Central memory CD8-positive, alpha-beta T cell (primary cell): ENCODE results near the gene IFNLR1.

Experiments used
- ATAC-seq: fragments of 150-1000 bp; cut with Tn5 transposase; replicated peaks from 2 replicates; pipeline ENCODE4 v1.10.0; 2022; ENCODE audit warnings: mild to moderate bottlenecking, moderate FRiP score, moderate number of reproducible peaks; ENCODE audit not compliant: poor library complexity, severe bottlenecking; ENCODE audit errors: extremely low read depth
- DNase-seq, 2 donors: peaks; one replicate each; pipeline ENCODE4 v3.0.0; 2021; ENCODE audit warnings: low spot score in 2 of 2
- H3K27ac Mint-ChIP-seq: one replicate; pipeline ENCODE4 v1.8.0; 2022; ENCODE audit warnings: low read depth, mild to moderate bottlenecking, moderate library complexity, mixed read lengths
- H3K27me3 Mint-ChIP-seq: one replicate; pipeline ENCODE4 v1.8.0; 2022; ENCODE audit warnings: mixed read lengths
- H3K36me3 Mint-ChIP-seq: one replicate; pipeline ENCODE4 v1.8.0; 2022; ENCODE audit warnings: mild to moderate bottlenecking, moderate library complexity, mixed read lengths; ENCODE audit not compliant: insufficient read depth
- H3K4me1 Mint-ChIP-seq: one replicate; pipeline ENCODE4 v1.8.0; 2022; ENCODE audit warnings: mixed read lengths
- H3K4me3 Mint-ChIP-seq: one replicate; pipeline ENCODE4 v1.8.0; 2022; ENCODE audit warnings: mild to moderate bottlenecking, moderate library complexity, mixed read lengths
- H3K9me3 Mint-ChIP-seq: one replicate; pipeline ENCODE4 v1.8.0; 2022; ENCODE audit warnings: mixed read lengths

Gene IFNLR1

GRCh38 chr1:24186993-24187790 lies at the start of gene IFNLR1:
IFNLR1 (minus strand) TSS chr1:24187289; CDS start chr1:24187248, 41 bp downstream.
- H3K27me3 Mint-ChIP-seq = no peaks in the 10 kb centered on the region
- ATAC-seq (peak; percentile 67), DNase-seq (peak; percentile 22 to 38)
- H3K27ac Mint-ChIP-seq = peak within 1 kb of the TSS; percentile 83
- peaks cover 4% of the 10 kb centered on the region for H3K36me3 Mint-ChIP-seq
- no peaks in the 10 kb centered on the region for H3K9me3 Mint-ChIP-seq
- H3K4me1 Mint-ChIP-seq = peaks cover 64% of the 10 kb centered on the region
- H3K4me3 Mint-ChIP-seq = peak within 1 kb of the TSS; percentile 89

GRCh38 chr1:24235921-24236788 lies 49.1 kb upstream of the IFNLR1 start:
- Mint-ChIP-seq H3K4me3 (no peak overlapping the region), H3K36me3 (no peaks in the 10 kb centered on the region), H3K27me3 (no peaks in the 10 kb centered on the region), H3K4me1 (no peaks in the 10 kb centered on the region), H3K9me3 (no peaks in the 10 kb centered on the region), H3K27ac (no peak overlapping the region)
- no peak for ATAC-seq
- DNase-seq = no peak

GRCh38 chr1:24233684-24234600 lies 46.9 kb upstream of the IFNLR1 start:
- Mint-ChIP-seq H3K4me3 (no peak overlapping the region), H3K27ac (no peak overlapping the region), H3K27me3 (no peaks in the 10 kb centered on the region), H3K4me1 (no peaks in the 10 kb centered on the region), H3K9me3 (no peaks in the 10 kb centered on the region), H3K36me3 (no peaks in the 10 kb centered on the region)
- DNase-seq (no peak), ATAC-seq (no peak)

- Mint-ChIP-seq H3K36me3 (no peaks in the 10 kb centered on the region), H3K4me1 (peaks cover 10% of the 10 kb centered on the region), H3K27ac (no peak overlapping the region), H3K9me3 (no peaks in the 10 kb centered on the region), H3K27me3 (peaks cover 6% of the 10 kb centered on the region), H3K4me3 (no peak overlapping the region)
- DNase-seq = no peak
- no peak for ATAC-seq
Measured at GRCh38 chr1:24231701-24232100, 44.6 kb upstream of the IFNLR1 start.

- Mint-ChIP-seq H3K36me3 (no peaks in the 10 kb centered on the region), H3K4me3 (no peak overlapping the region), H3K9me3 (no peaks in the 10 kb centered on the region), H3K27me3 (peaks cover 10% of the 10 kb centered on the region), H3K27ac (peak overlapping the region; percentile 24), H3K4me1 (peaks cover 13% of the 10 kb centered on the region)
- DNase-seq (no peak), ATAC-seq (no peak)
Measured at GRCh38 chr1:24228311-24228710, 41.2 kb upstream of the IFNLR1 start.

- no peaks in the 10 kb centered on the region for H3K9me3 Mint-ChIP-seq
- no peak overlapping the region for H3K4me3 Mint-ChIP-seq
- no peaks in the 10 kb centered on the region for H3K36me3 Mint-ChIP-seq
- peaks cover 13% of the 10 kb centered on the region for H3K4me1 Mint-ChIP-seq
- no peak overlapping the region for H3K27ac Mint-ChIP-seq
- H3K27me3 Mint-ChIP-seq = peaks cover 10% of the 10 kb centered on the region
- ATAC-seq (no peak), DNase-seq (no peak)
Measured at GRCh38 chr1:24226749-24227148, 39.7 kb upstream of the IFNLR1 start.

GRCh38 chr1:24224761-24225160 lies 37.7 kb upstream of the IFNLR1 start:
- Mint-ChIP-seq H3K4me1 (peaks cover 13% of the 10 kb centered on the region), H3K36me3 (no peaks in the 10 kb centered on the region), H3K27ac (no peak overlapping the region), H3K27me3 (peaks cover 20% of the 10 kb centered on the region), H3K9me3 (no peaks in the 10 kb centered on the region), H3K4me3 (no peak overlapping the region)
- DNase-seq = no peak
- ATAC-seq = no peak

- ATAC-seq = no peak
- no peak overlapping the region for H3K27ac Mint-ChIP-seq
Measured at GRCh38 chr1:24224086-24224485, 37.0 kb upstream of the IFNLR1 start.

GRCh38 chr1:24222793-24223192 lies 35.7 kb upstream of the IFNLR1 start:
- ATAC-seq (no peak), DNase-seq (no peak)
- Mint-ChIP-seq H3K4me3 (no peak overlapping the region), H3K9me3 (no peaks in the 10 kb centered on the region), H3K36me3 (no peaks in the 10 kb centered on the region), H3K27ac (no peak overlapping the region), H3K4me1 (peaks cover 7% of the 10 kb centered on the region), H3K27me3 (peaks cover 40% of the 10 kb centered on the region)

More at GRCh38 chr1:24224086-24224485, 37.0 kb upstream of the IFNLR1 start:
- Mint-ChIP-seq H3K4me1 (peaks cover 13% of the 10 kb centered on the region), H3K4me3 (no peak overlapping the region), H3K36me3 (no peaks in the 10 kb centered on the region), H3K27me3 (peaks cover 27% of the 10 kb centered on the region), H3K9me3 (no peaks in the 10 kb centered on the region)
- DNase-seq = no peak

- peaks cover 7% of the 10 kb centered on the region for H3K4me1 Mint-ChIP-seq
- no peak overlapping the region for H3K27ac Mint-ChIP-seq
- no peaks in the 10 kb centered on the region for H3K9me3 Mint-ChIP-seq
- no peaks in the 10 kb centered on the region for H3K36me3 Mint-ChIP-seq
- DNase-seq (no peak), ATAC-seq (no peak)
- no peak overlapping the region for H3K4me3 Mint-ChIP-seq
- H3K27me3 Mint-ChIP-seq = peaks cover 39% of the 10 kb centered on the region
Measured at GRCh38 chr1:24222008-24222605, 35.0 kb upstream of the IFNLR1 start.

GRCh38 chr1:24221246-24221645 lies 34.2 kb upstream of the IFNLR1 start:
- Mint-ChIP-seq H3K9me3 (no peaks in the 10 kb centered on the region), H3K4me1 (no peaks in the 10 kb centered on the region), H3K27me3 (peaks cover 32% of the 10 kb centered on the region), H3K36me3 (no peaks in the 10 kb centered on the region), H3K27ac (no peak overlapping the region), H3K4me3 (no peak overlapping the region)
- DNase-seq = no peak
- no peak for ATAC-seq
